ENCODE measurements around the gene SATB1.

The SATB1 gene

DNA sequence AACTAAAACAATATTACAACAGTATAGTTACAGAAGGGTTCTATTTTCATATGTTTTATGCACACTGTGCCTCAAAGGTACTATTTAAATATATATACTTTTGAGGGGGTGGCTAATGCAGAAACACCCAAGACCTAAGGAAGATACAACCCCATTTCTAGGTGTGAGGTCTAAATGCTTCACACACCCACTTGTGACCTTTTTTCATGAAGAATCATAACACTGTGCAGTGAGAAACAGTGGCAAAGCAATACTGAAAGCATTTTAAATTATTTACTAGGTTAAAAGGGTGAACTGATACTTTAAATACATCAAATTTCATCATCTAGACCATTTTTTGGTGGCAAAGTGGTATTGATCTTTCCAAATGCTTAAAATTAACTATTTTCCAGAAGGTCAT lies 67.4 kb downstream of the SATB1 start:
- Histone ChIP-seq H3K27ac (replicated peaks) (no peak overlapping the region), H3K4me3 (replicated peaks; ENCODE audit: insufficient read depth, low read length) (no peak overlapping the region), H3K27me3 (ENCODE audit: insufficient read depth, poor library complexity, severe bottlenecking) (no peaks in the 10 kb centered on the region)
- TF ChIP-seq POLR2AphosphoS5 (IDR thresholded peaks at IDR 0.05; ENCODE audit: low read depth), result no peak
- TF ChIP-seq, protein P1, sequence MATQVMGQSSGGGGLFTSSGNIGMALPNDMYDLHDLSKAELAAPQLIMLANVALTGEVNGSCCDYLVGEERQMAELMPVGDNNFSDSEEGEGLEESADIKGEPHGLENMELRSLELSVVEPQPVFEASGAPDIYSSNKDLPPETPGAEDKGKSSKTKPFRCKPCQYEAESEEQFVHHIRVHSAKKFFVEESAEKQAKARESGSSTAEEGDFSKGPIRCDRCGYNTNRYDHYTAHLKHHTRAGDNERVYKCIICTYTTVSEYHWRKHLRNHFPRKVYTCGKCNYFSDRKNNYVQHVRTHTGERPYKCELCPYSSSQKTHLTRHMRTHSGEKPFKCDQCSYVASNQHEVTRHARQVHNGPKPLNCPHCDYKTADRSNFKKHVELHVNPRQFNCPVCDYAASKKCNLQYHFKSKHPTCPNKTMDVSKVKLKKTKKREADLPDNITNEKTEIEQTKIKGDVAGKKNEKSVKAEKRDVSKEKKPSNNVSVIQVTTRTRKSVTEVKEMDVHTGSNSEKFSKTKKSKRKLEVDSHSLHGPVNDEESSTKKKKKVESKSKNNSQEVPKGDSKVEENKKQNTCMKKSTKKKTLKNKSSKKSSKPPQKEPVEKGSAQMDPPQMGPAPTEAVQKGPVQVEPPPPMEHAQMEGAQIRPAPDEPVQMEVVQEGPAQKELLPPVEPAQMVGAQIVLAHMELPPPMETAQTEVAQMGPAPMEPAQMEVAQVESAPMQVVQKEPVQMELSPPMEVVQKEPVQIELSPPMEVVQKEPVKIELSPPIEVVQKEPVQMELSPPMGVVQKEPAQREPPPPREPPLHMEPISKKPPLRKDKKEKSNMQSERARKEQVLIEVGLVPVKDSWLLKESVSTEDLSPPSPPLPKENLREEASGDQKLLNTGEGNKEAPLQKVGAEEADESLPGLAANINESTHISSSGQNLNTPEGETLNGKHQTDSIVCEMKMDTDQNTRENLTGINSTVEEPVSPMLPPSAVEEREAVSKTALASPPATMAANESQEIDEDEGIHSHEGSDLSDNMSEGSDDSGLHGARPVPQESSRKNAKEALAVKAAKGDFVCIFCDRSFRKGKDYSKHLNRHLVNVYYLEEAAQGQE (IDR thresholded peaks at IDR 0.05; ENCODE audit: insufficient replicate concordance, low read depth), result no peak
- no peak for TF ChIP-seq GABPA (IDR thresholded peaks at IDR 0.05; ENCODE audit: low read depth)
- TF ChIP-seq SPI1 (IDR thresholded peaks at IDR 0.05; ENCODE audit: borderline replicate concordance, low read depth), result no peak
- no peak for TF ChIP-seq CTCF (IDR thresholded peaks at IDR 0.05; ENCODE audit: insufficient read depth, low read length)
- no peak for DNase-seq (ENCODE audit: low read depth in 1 of 2, low spot score in 1 of 2)

GRCh38 chr3:18355832-18356231 lies 69.3 kb downstream of the SATB1 start:
- H3K4me3 ChIP-seq (replicated peaks; ENCODE audit: insufficient read depth, low read length), result no peak overlapping the region
- no peak for TF ChIP-seq GABPA (IDR thresholded peaks at IDR 0.05; ENCODE audit: low read depth)
- TF ChIP-seq CTCF (IDR thresholded peaks at IDR 0.05; ENCODE audit: insufficient read depth, low read length), result no peak
- TF ChIP-seq, protein P1 (IDR thresholded peaks at IDR 0.05; ENCODE audit: insufficient replicate concordance, low read depth), result no peak
- TF ChIP-seq SPI1 (IDR thresholded peaks at IDR 0.05; ENCODE audit: borderline replicate concordance, low read depth), result no peak
- TF ChIP-seq POLR2AphosphoS5 (IDR thresholded peaks at IDR 0.05; ENCODE audit: low read depth), result no peak
- no peak for DNase-seq (ENCODE audit: low read depth in 1 of 2, low spot score in 1 of 2)
- no peaks in the 10 kb centered on the region for H3K27me3 ChIP-seq (ENCODE audit: insufficient read depth, poor library complexity, severe bottlenecking)
- H3K27ac ChIP-seq (replicated peaks), result no peak overlapping the region

GRCh38 chr3:18354701-18355100 lies 70.4 kb downstream of the SATB1 start:
- Histone ChIP-seq H3K27me3 (ENCODE audit: insufficient read depth, poor library complexity, severe bottlenecking) (no peaks in the 10 kb centered on the region), H3K4me3 (replicated peaks; ENCODE audit: insufficient read depth, low read length) (no peak overlapping the region), H3K27ac (replicated peaks) (no peak overlapping the region)
- no peak for TF ChIP-seq SPI1 (IDR thresholded peaks at IDR 0.05; ENCODE audit: borderline replicate concordance, low read depth)
- no peak for TF ChIP-seq CTCF (IDR thresholded peaks at IDR 0.05; ENCODE audit: insufficient read depth, low read length)
- TF ChIP-seq, protein P1 (IDR thresholded peaks at IDR 0.05; ENCODE audit: insufficient replicate concordance, low read depth), result no peak
- no peak for TF ChIP-seq GABPA (IDR thresholded peaks at IDR 0.05; ENCODE audit: low read depth)
- no peak for TF ChIP-seq POLR2AphosphoS5 (IDR thresholded peaks at IDR 0.05; ENCODE audit: low read depth)
- DNase-seq (ENCODE audit: low read depth in 1 of 2, low spot score in 1 of 2), result no peak

Data from HL-60 (cell line).